Transverse colon (tissue), 4 donors: ENCODE measurements around the gene KAZN. TPM values are rescaled to one million over a fixed set of nuclear protein-coding genes. Genes with fewer than 3 reads are reported as not detected.

ENCODE experiments used
- DNase-seq: peaks from one replicate; pipeline ENCODE4 v3.0.0-alpha.2; 2019
- H3K27ac ChIP-seq, 4 donors: fragments of 200-600 bp; sonication (generic); 2 replicates each; pipeline ENCODE4 v1.5.1; 2016 to 2018; ENCODE audit warnings: inconsistent platforms in 4 of 4
- H3K27me3 ChIP-seq: fragments of 200-600 bp; sonication (generic); 2 replicates; pipeline ENCODE4 v1.5.1; 2017; ENCODE audit warnings: inconsistent platforms
- H3K36me3 ChIP-seq, 4 donors: fragments of 200-600 bp; sonication (generic); 2 replicates each; pipeline ENCODE4 v1.5.1; 2017 to 2019; ENCODE audit warnings: inconsistent platforms in 4 of 4
- H3K4me1 ChIP-seq, 4 donors: fragments of 200-600 bp; sonication (generic); 2 replicates each; pipeline ENCODE4 v1.5.1; 2017 to 2020; ENCODE audit warnings: inconsistent platforms in 4 of 4
- H3K4me3 ChIP-seq, 4 donors: fragments of 200-600 bp; sonication (generic); 1 replicate in 1 of 4; 2 replicates in 3 of 4; pipeline versions ENCODE4 v1.5.1 to v1.6.1; 2017 to 2019; ENCODE audit warnings: inconsistent platforms in 4 of 4
- H3K9me3 ChIP-seq, 2 donors: fragments of 200-600 bp; sonication (generic); 2 replicates each; pipeline ENCODE4 v1.5.1; 2017 to 2019; ENCODE audit warnings: inconsistent platforms in 2 of 2
- EP300 ChIP-seq: sonication (generic); formaldehyde crosslinking; IDR thresholded peaks from one replicate; pipeline ENCODE4 v1.6.1; 2017; ENCODE audit warnings: antibody characterized with exemption, low read depth
- POLR2A ChIP-seq: fragments of 450-650 bp; IDR thresholded peaks from one replicate; pipeline ENCODE4 v1.6.1; 2016; ENCODE audit warnings: antibody characterized with exemption, mild to moderate bottlenecking, moderate library complexity
- POLR2AphosphoS5 ChIP-seq, 3 donors: sonication (generic); formaldehyde crosslinking; IDR thresholded peaks; one replicate each; pipeline ENCODE4 v1.6.1; 2016; ENCODE audit warnings: antibody characterized with exemption in 3 of 3
- WGBS, 2 donors: methylation state at CpG; one replicate each; pipeline ENCODE4 v1.1.5; 2018; ENCODE audit warnings: low coverage in 1 of 2; 5-methylcytosine and 5-hydroxymethylcytosine counted together
- in situ Hi-C, 4 donors: fragments of 200-750 bp; cut with MboI; loops; one replicate each; pipeline versions ENCODE4 v1.15.0 to v1.15.1; 2017; ENCODE audit warnings: low sequenced_read_pairs in 3 of 4, low pct_ligation_motif_present in 1 of 4, low pct_unique_long_range_greater_than_20kb in 1 of 4
- intact Hi-C: fragments of 100-400 bp; cut with DNase I; formaldehyde crosslinking; loops from one replicate; pipeline ENCODE4 v1.15.1; 2023; ENCODE audit warnings: low total_unique reads
- total RNA-seq, 4 donors: library from RNA; depleted of rRNA; stranded (reverse); fragments of >200 nt; gene quantifications; one replicate each; pipeline ENCODE4 v1.1.0, GENCODE V29; 2016
- TF ChIP-seq, protein P1 (sequence below), 5 experiments: fragments of 200-600 bp in 3 of 5; fragments of 450-650 bp in 2 of 5; sonication (generic) in 3 of 5; IDR thresholded peaks; 1 replicate in 2 of 5; 2 replicates in 3 of 5; pipeline ENCODE4 v1.5.1; 2016 to 2017; ENCODE audit warnings: antibody characterized with exemption in 5 of 5, inconsistent platforms in 3 of 5, mild to moderate bottlenecking in 2 of 5, moderate library complexity in 1 of 5

The KAZN gene
- total RNA-seq, 4 donors from 2014 or later = 12.0 to 17.1 (median 16.2) TPM

DNA sequence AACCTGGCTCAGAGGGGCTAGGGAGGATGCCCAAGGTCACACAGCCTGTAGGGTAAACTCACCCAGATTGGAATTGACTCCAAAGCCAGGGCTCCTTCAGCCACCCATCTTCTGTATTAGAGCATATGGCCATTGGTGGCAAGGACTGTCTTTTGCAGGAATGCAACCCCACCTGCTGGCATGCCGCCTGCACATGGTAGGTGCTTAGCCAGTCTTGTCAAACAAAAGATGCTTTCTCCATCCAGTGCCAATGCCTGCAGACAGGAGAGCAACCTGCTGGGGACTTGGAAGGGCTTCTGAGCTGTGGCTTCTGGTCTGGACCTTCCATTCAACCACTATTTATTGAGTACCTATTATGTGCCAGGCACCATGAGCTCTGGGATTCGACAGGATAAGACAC is 459.8 kb downstream of the KAZN start:
- no peaks in the 10 kb centered on the region for H3K4me1 ChIP-seq
- H3K36me3 ChIP-seq = no peaks in the 10 kb centered on the region
- intact Hi-C loops (no loop called here), in situ Hi-C loops (no loop called here)
- no peak overlapping the region for H3K27ac ChIP-seq
- no peaks in the 10 kb centered on the region for H3K9me3 ChIP-seq
- 67 to 88% methylated on average over 1 to 2 of the region's 2 CpGs for WGBS, 2 donors
- TF ChIP-seq POLR2AphosphoS5 (IDR thresholded peaks at IDR 0.05) = no peak
- TF ChIP-seq, protein P1, sequence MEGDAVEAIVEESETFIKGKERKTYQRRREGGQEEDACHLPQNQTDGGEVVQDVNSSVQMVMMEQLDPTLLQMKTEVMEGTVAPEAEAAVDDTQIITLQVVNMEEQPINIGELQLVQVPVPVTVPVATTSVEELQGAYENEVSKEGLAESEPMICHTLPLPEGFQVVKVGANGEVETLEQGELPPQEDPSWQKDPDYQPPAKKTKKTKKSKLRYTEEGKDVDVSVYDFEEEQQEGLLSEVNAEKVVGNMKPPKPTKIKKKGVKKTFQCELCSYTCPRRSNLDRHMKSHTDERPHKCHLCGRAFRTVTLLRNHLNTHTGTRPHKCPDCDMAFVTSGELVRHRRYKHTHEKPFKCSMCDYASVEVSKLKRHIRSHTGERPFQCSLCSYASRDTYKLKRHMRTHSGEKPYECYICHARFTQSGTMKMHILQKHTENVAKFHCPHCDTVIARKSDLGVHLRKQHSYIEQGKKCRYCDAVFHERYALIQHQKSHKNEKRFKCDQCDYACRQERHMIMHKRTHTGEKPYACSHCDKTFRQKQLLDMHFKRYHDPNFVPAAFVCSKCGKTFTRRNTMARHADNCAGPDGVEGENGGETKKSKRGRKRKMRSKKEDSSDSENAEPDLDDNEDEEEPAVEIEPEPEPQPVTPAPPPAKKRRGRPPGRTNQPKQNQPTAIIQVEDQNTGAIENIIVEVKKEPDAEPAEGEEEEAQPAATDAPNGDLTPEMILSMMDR (IDR thresholded peaks at IDR 0.05) = no peak
- no peak for TF ChIP-seq POLR2A
- no peak for TF ChIP-seq EP300
- no peak for DNase-seq
- no peaks in the 10 kb centered on the region for H3K27me3 ChIP-seq
- no peak overlapping the region for H3K4me3 ChIP-seq

DNA sequence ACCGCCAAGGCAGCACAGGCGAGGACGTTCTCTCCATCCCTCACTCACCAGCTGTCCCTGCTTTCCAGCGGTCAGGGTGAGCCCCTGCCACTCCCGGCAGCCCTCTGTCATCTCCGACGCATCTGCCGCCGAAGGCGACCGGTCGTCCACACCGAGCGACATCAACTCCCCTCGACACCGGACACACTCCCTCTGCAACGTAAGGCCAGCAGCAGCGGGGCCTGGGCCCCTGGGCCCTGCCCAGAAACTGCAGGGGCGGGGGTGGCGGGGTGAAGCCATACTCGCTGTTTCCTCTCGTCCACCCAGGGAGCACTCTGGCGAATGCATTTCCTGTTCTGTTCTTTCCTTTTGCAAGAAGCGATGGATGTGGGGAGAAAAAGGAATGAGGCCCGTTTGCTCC is 461.6 kb downstream of the KAZN start:
- intact Hi-C loops (no loop called here), in situ Hi-C loops (no loop called here)
- no peak overlapping the region for H3K27ac ChIP-seq
- H3K9me3 ChIP-seq = no peaks in the 10 kb centered on the region
- WGBS, 2 donors = 94% methylated on average over 25 of the region's 25 CpGs; no CpG with 5 or more reads in 1 of the 2 donors
- no peaks in the 10 kb centered on the region for H3K36me3 ChIP-seq
- TF ChIP-seq POLR2AphosphoS5 (IDR thresholded peaks at IDR 0.05) (no peak), POLR2A (no peak), EP300 (no peak)
- TF ChIP-seq, protein P1 (IDR thresholded peaks at IDR 0.05) = no peak
- no peak overlapping the region for H3K4me3 ChIP-seq
- no peaks in the 10 kb centered on the region for H3K27me3 ChIP-seq
- no peak for DNase-seq
- H3K4me1 ChIP-seq = no peaks in the 10 kb centered on the region

DNA sequence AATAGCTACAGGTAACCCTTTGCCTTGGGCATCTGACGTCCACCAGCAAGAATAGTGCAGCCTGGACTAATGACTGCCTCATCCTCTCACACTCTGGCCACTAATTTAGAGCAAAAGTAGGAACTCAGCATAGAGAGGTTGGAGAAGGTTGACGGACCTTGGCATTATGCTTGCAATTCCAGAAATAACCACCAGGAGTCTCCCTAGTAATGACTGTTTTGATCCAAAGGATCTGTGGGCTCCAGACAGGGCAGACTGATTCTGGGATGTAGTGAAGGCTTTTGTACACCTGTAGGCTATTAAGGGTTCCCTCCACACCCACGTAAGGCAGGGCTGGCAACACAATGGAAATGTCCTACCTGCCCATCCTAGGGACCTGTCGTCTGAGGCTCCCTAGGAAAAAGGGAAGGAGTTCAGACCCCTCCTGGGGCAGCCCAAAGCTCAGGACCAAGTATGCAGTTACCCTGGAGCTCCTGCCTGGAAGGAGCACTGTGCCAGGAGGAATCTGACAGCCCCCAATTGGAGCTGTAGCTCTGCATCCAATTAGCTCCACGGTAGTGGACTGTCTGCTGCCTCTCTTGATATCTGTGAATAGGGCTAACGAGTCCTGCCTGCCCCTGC is 464.1 kb downstream of the KAZN start:
- Histone ChIP-seq H3K27ac (no peak overlapping the region), H3K9me3 (no peaks in the 10 kb centered on the region), H3K27me3 (no peaks in the 10 kb centered on the region), H3K4me3 (no peak overlapping the region), H3K36me3 (no peaks in the 10 kb centered on the region), H3K4me1 (no peaks in the 10 kb centered on the region)
- TF ChIP-seq POLR2A = no peak
- TF ChIP-seq, protein P1 (IDR thresholded peaks at IDR 0.05) = peak; percentile 14 to 56 (median 47)
- no peak for DNase-seq
- intact Hi-C loops = no loop called here
- in situ Hi-C loops = no loop called here
- WGBS, 2 donors = 83 to 92% methylated on average over 1 to 6 of the region's 6 CpGs

DNA sequence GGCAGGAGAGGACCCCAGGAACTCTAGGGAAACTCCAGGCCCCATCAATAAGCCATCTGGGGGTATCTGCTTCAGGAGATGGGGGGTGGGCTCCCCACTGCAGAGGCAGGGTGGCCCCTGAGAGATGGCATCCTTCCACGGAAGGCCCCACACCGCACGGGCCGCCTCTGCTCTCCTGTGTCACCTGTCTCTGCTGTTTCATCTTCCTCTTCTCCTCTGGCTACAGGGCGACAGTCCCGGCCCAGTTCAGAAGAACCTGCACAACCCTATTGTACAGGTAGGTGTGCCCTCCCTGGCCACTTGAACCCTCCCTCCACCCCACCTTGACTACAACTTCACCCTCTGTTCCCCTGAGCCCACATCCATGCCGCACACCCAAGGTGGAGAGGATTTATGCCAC is 464.9 kb downstream of the KAZN start:
- no peaks in the 10 kb centered on the region for H3K4me1 ChIP-seq
- H3K9me3 ChIP-seq = no peaks in the 10 kb centered on the region
- no peaks in the 10 kb centered on the region for H3K36me3 ChIP-seq
- TF ChIP-seq EP300 (no peak), POLR2AphosphoS5 (IDR thresholded peaks at IDR 0.05) (no peak), POLR2A (no peak)
- TF ChIP-seq, protein P1 (IDR thresholded peaks at IDR 0.05) = no peak
- intact Hi-C loops = no loop called here
- in situ Hi-C loops = no loop called here
- WGBS, 2 donors = 95% methylated on average over 7 of the region's 7 CpGs; no CpG with 5 or more reads in 1 of the 2 donors
- no peaks in the 10 kb centered on the region for H3K27me3 ChIP-seq
- DNase-seq = no peak
- H3K4me3 ChIP-seq = no peak overlapping the region
- no peak overlapping the region for H3K27ac ChIP-seq
